Fibroblast of skin of right biceps (primary cell): ENCODE measurements around the gene PTGES2.

ENCODE experiments used
- DNase-seq: peaks from one replicate; pipeline ENCODE4 v3.0.0-alpha.2; 2013

The PTGES2 gene

GRCh38 chr9:128127568-128127989 lies at the start of gene PTGES2:
TSS of gene PTGES2 (minus strand) at chr9:128127729. CDS start at chr9:128127717, 12 bp downstream.
- peak; percentile 89 for DNase-seq

DNA sequence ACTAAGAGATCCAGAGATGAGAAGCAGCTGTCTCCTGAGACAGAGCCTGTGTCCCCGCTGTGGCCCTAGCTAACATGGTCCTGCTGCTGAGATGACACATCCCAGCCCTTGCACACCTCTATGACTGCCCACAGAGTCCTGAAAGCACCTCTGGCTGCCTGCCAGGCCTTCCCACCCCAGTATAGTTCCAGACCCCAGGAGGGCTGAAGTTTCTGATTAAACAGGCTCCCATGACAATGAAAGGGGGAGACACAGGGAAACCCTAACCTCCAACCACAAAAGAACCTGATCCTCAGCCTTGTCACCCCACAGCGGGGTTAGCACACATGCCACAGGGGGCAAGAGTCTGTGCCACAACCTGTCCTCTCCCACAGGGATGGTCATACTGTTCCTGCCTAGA lies 48.2 kb upstream of the PTGES2 start:
- DNase-seq = no peak

DNA sequence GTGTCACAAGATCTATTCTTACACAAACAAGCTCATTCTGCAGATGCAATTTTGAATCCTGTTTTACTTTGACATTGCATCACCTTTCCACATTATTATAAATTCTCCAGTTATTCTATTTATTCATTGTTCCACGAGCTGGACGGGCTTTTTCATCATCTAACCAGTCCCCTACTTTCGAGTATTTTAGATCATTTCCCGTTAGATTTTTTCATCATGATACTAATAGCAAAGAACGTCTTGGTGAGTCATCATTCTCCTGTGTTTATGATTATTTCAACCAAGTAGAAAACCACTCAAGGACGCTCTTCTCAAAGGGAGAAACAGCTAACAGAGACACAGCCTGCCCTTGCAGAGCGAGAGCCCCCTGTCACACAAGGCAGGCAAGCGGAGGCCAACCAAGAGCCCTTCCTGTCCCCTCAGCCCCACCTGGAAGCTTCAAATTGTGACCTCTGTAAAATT lies 47.6 kb upstream of the PTGES2 start:
- DNase-seq = peak; percentile 44

DNA sequence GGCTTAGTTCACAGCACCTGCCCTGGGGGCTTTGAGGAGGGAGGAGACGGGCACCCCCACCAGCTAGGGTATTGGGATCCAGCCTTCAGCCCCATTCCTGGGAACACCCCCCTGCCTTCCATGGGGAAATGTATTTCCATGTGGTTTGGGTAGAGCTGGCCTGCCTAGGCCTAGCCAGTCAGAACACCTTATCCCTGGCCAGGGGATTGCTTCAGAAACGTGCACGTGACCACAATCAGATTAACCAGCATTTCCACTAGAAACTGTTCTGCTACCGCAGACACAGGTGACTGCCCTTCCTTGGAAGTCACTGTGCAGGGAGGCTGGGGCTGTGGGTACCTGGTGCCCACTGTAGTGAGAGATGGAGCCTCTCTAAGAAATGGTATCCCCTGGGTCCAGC lies 46.5 kb upstream of the PTGES2 start:
- DNase-seq = no peak

DNA sequence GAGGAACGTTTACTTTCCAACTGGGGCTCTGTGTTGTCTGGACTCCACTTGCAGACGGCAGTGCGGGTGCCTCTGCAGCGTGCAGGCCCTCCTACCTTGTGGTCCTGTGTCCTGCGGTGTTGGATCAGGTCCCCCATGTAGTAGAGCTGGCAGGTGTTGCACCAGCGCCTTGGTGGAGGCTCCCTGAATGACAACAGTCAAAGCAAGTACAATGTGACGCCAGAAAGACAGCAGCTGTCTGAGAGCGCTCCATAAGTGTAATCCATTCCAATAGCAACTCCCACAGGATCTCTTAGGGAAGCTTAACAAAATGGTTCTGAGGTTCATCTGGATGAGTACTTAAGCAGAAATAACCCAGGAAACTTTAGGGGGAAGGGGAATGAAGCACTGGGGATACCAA lies 42.4 kb upstream of the PTGES2 start:
- DNase-seq = no peak

DNA sequence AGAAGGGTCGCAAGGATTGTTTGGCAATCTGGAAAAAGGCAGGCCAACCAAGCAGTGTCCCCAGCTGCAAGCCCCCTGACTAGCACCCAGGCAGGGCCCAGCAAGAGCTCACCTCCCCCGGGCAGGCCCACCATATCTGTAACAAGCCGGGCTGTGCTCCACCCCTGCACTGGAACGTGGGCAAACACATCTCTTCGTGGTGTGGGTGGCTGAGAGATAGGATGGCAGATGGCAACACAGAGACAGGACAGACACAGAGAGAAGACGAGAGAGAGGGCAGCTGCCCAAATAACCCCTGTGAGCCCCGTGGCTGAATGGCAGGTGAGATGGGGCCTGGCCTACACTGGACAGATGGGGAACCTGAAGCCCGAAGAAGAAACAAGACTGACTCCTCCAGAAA lies 42.0 kb upstream of the PTGES2 start:
- DNase-seq = no peak

- no peak for DNase-seq
These were observed 41.3 kb upstream of the PTGES2 start for GRCh38 chr9:128168731-128169308.

DNA sequence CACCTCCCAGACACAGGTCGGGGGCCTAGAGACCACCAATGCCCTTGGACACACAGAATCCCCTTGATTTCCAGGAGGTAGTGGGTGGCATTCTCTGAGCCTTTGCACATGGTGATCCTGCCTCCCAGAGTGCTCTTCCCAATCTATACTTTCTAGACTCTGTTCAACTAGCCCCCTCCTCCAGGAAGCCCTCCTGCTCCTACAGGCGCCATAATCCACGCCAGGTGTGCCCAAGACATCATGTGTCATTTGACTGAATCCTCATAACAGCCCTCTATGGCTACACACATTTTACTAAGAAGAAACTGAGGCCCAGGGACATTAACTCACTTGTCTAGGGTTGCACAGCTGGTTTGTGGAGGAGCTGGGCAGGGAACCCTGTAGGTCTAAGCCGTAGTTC lies 39.7 kb upstream of the PTGES2 start:
- DNase-seq = no peak

GRCh38 chr9:128166169-128166568 lies 38.6 kb upstream of the PTGES2 start:
- DNase-seq = no peak

GRCh38 chr9:128164307-128164885 lies 36.9 kb upstream of the PTGES2 start:
- DNase-seq = no peak

GRCh38 chr9:128163523-128164306 lies 36.2 kb upstream of the PTGES2 start:
- no peak for DNase-seq

GRCh38 chr9:128163027-128163515 lies 35.5 kb upstream of the PTGES2 start:
- DNase-seq = no peak

- no peak for DNase-seq
These were observed 34.9 kb upstream of the PTGES2 start for GRCh38 chr9:128162215-128163026.

GRCh38 chr9:128161215-128161902 lies 33.8 kb upstream of the PTGES2 start:
- no peak for DNase-seq

DNA sequence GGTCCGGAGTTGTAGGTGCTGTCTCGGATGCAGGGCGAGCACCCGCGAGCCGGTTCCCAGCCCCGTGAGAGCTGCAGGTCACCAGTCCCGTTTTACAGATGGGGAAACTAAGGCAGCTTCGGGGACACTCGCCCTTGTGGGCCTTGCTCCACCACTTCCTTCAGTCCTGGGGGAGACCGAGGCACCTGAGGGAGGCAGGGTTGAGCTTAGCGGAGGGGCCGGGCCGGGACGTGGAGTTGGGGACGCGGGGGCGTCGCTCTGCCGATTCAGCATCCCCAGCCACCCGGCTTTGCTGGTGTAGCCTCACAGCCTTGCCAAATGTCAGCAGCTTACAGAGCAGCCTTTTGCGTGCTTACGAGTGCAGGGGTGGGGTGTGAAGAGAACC lies 33.1 kb upstream of the PTGES2 start:
- no peak for DNase-seq

DNA sequence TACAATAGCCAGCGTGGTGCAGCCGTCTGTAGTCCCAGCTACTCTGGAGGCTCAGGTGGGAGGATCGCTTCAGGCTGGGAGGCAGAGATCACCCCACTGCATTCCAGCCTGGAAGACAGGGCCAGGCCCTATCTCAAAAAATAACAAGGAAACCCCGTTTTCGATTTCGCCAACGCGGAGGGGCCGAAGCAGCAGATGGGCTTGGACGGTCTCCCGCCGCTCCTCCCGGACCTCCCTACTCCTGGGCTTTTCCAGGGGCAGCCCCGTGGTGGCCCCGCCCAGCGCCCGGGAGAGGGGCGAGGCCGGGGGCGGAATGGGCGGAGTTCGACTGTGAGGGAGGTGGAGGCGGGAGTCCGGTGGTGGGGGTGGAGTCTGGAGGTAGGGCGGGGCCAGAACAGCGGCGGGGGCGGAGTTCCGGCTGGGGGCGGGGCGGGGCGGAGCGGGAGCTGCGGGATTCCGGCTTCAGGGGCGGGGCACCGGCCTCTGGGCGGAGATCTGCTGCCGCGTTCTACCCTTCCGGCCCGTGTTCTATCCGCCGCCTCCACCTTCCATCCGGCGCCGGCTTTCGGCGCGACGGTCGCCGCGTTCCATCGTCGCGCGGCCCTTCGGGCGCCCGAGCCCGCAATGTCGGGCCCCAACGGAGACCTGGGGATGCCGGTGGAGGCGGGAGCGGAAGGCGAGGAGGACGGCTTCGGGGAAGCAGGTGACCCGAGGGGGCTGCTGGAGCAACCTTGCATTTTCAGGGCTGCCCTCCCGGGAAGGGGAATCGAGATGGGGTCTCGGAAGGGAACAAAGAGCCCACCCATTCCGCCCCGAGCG lies 32.5 kb upstream of the PTGES2 start, which contains the start of gene BBLN:
TSS of gene BBLN (plus strand) at position 482 of the 819 bp plus-strand sequence. CDS start at position 625, 143 bp downstream.
- DNase-seq = peak; percentile 94

- DNase-seq = no peak
These were observed 31.9 kb upstream of the PTGES2 start for GRCh38 chr9:128159522-128159783.

DNA sequence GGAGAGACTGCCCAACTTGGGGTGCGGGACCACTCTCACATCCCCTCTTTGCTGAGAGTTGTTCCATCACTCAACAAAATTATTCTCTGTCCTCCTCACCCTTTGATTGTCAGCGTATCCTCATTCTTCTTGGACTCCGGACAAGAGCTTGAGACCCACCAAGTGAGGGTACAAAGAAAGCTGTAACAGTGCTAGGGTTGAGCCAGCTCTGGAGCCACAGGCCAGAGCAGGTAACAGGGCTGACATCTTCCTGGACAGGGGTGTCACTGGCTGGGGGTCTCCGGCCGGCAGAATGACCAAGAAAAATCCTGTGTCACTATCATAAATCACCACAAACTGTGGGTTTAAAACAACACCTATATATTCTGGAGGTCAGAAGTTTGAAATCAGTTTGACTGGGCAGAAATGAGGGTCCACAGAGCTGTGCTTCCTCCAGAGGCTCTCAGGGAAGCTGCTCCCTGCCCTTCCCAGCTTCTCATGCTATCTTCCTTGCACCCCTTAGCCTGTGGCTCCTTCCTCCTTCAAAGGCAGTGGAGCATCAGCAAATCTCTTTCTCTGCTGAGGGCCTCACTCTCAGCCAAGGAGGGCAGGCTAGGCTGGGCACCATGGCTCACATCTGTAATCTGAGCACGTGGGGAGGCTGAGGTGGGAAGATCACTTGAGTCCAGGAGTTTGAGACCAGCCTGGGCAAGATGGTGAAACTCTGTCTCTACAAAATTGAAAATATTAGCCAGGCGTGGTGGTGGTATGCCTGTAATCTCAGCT lies 28.4 kb upstream of the PTGES2 start:
- no peak for DNase-seq

DNA sequence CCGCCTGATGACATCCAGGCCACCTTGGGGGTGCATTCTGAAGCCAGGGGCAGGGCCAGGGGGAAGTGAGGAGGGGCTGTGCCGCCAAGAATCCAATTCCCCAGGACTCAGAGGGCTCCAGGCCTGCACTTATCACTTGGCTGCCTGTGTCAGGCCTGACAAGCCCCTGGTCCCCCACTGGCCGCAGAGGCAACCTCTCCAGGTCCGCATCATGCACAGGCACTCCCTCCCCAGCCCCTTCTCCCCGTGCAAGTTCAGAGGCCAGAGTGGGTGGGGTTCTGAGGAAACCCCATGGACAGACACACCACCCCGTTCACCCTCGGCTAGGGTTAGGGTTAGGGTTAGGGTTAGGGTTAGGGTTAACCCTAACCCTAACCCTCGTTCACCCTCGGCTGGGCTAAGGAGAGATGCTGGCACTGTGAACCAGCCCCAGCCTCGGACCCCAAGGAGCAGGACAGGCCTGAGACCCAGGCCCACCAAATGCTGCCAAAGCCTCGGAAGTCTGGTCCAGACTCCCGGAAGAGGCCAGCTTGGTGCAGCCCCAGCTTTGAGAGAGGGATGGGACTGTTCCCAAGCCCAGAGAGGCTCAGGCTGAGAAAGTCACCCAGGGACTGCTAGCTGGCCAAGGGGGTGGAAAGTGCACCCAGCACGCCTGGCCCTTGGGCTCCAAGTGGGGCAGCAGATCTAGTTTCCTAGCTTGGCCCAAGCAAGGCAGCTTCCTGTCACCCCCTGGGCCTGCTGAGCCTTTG lies 26.6 kb upstream of the PTGES2 start:
- no peak for DNase-seq
